Chondrocyte (in vitro differentiated cells): ENCODE data around the gene SULF2. TPM values are rescaled to one million over a fixed set of nuclear protein-coding genes. Genes with fewer than 3 reads are reported as not detected.
"Not testable (repeated sequence)": the region's sequence is repeated elsewhere in the genome, so short reads cannot be mapped to it uniquely, and the experiment has no call there.

Experiments used
- DNase-seq: peaks from one replicate; pipeline ENCODE4 v3.0.0; 2021; ENCODE audit warnings: mixed read lengths, low spot score
- H3K27ac Mint-ChIP-seq: one replicate; pipeline ENCODE4 v1.8.0; 2021; ENCODE audit warnings: mild to moderate bottlenecking, moderate library complexity, mixed read lengths; ENCODE audit not compliant: unreplicated experiment
- H3K27me3 Mint-ChIP-seq: 2 replicates; pipeline ENCODE4 v1.8.0; 2021; ENCODE audit warnings: low read depth, mixed read lengths
- H3K36me3 Mint-ChIP-seq: 2 replicates; pipeline ENCODE4 v1.8.0; 2021; ENCODE audit warnings: low read depth, mixed read lengths
- H3K4me1 Mint-ChIP-seq: 2 replicates; pipeline ENCODE4 v1.8.0; 2021; ENCODE audit warnings: low read depth, mild to moderate bottlenecking, mixed read lengths
- H3K4me3 Mint-ChIP-seq: one replicate; pipeline ENCODE4 v1.8.0; 2021; ENCODE audit warnings: mild to moderate bottlenecking, moderate library complexity, mixed read lengths; ENCODE audit not compliant: unreplicated experiment
- H3K9me3 Mint-ChIP-seq: 2 replicates; pipeline ENCODE4 v1.8.0; 2021; ENCODE audit warnings: low read depth, mixed read lengths
- CTCF ChIP-seq: fragments of 200-600 bp; sonication (generic); IDR thresholded peaks from 2 replicates; pipeline ENCODE4 v1.5.0; 2021; ENCODE audit warnings: antibody characterized with exemption, mild to moderate bottlenecking, moderate library complexity
- total RNA-seq: library from RNA; stranded (reverse); gene quantifications from 3 replicates; pipeline ENCODE4 v1.2.1, GENCODE V29; 2021

SULF2 gene
- total RNA-seq, 1 donor from 2014 or later: 82.4 TPM

GRCh38 chr20:47810116-47810677 lies 24.9 kb upstream of the SULF2 start:
- Mint-ChIP-seq H3K9me3 (peaks cover 10% of the 10 kb centered on the region), H3K27ac (no peak overlapping the region), H3K4me3 (no peak overlapping the region), H3K27me3 (peaks cover 57% of the 10 kb centered on the region), H3K4me1 (peaks cover 7% of the 10 kb centered on the region), H3K36me3 (peaks cover 5% of the 10 kb centered on the region)
- no peak for TF ChIP-seq CTCF
- DNase-seq: peak; percentile 36

GRCh38 chr20:47809161-47809960 lies 24.1 kb upstream of the SULF2 start:
- Mint-ChIP-seq H3K27me3 (peaks cover 55% of the 10 kb centered on the region), H3K27ac (no peak overlapping the region), H3K36me3 (peaks cover 5% of the 10 kb centered on the region), H3K4me3 (no peak overlapping the region), H3K9me3 (peaks cover 8% of the 10 kb centered on the region), H3K4me1 (peaks cover 7% of the 10 kb centered on the region)
- TF ChIP-seq CTCF: no peak
- DNase-seq: peak; percentile 37

- no peak overlapping the region for H3K27ac Mint-ChIP-seq
- peaks cover 37% of the 10 kb centered on the region for H3K27me3 Mint-ChIP-seq
Observed at GRCh38 chr20:47805951-47806350, 20.7 kb upstream of the SULF2 start.

GRCh38 chr20:47804972-47805371 lies 19.7 kb upstream of the SULF2 start:
- not testable (repeated sequence) for H3K27ac Mint-ChIP-seq, H3K36me3 Mint-ChIP-seq, H3K4me3 Mint-ChIP-seq, H3K9me3 Mint-ChIP-seq, H3K4me1 Mint-ChIP-seq, DNase-seq
- peaks cover 32% of the 10 kb centered on the region for H3K27me3 Mint-ChIP-seq

More at GRCh38 chr20:47805951-47806350, 20.7 kb upstream of the SULF2 start:
- Mint-ChIP-seq H3K4me1 (peaks cover 7% of the 10 kb centered on the region), H3K36me3 (no peaks in the 10 kb centered on the region), H3K9me3 (no peaks in the 10 kb centered on the region), H3K4me3 (no peak overlapping the region)
- DNase-seq: no peak
- TF ChIP-seq CTCF: no peak

GRCh38 chr20:47804224-47804825 lies 19.0 kb upstream of the SULF2 start:
- H3K27me3 Mint-ChIP-seq: peaks cover 29% of the 10 kb centered on the region
- H3K36me3 Mint-ChIP-seq, H3K9me3 Mint-ChIP-seq, H3K4me1 Mint-ChIP-seq, H3K27ac Mint-ChIP-seq, H3K4me3 Mint-ChIP-seq, DNase-seq: not testable (repeated sequence)

GRCh38 chr20:47802975-47803374 lies 17.7 kb upstream of the SULF2 start:
- H3K36me3 Mint-ChIP-seq: no peaks in the 10 kb centered on the region
- no peak overlapping the region for H3K27ac Mint-ChIP-seq
- H3K4me3 Mint-ChIP-seq: no peak overlapping the region
- TF ChIP-seq CTCF: no peak
- no peaks in the 10 kb centered on the region for H3K9me3 Mint-ChIP-seq
- no peaks in the 10 kb centered on the region for H3K4me1 Mint-ChIP-seq
- peaks cover 32% of the 10 kb centered on the region for H3K27me3 Mint-ChIP-seq
- peak; percentile 34 for DNase-seq
